Stimulated activated CD8-positive, alpha-beta memory T cell treated with anti-CD3 and anti-CD28 coated beads, Interleukin-4, amount 100 ng/mL, for 1 hour (primary cell): ENCODE results near the gene IGSF23.
"Not testable (repeated sequence)": the region's sequence is repeated elsewhere in the genome, so short reads cannot be mapped to it uniquely, and the experiment has no call there.

Experiments
- DNase-seq, 2 donors: peaks; one replicate each; pipeline ENCODE4 v3.0.0-alpha.2; 2020; ENCODE audit warnings: low read depth in 2 of 2, low spot score in 1 of 2

The IGSF23 gene

GRCh38 chr19:44663996-44664395 lies 50.6 kb downstream of the IGSF23 start:
- no peak for DNase-seq

GRCh38 chr19:44664976-44665375 lies 51.6 kb downstream of the IGSF23 start:
- no peak for DNase-seq

- no peak for DNase-seq
These were observed 53.6 kb downstream of the IGSF23 start for GRCh38 chr19:44666852-44667556.

- no peak for DNase-seq
These were observed 55.8 kb downstream of the IGSF23 start for GRCh38 chr19:44668985-44669764.

GRCh38 chr19:44670027-44670426 lies 56.7 kb downstream of the IGSF23 start:
- not testable (repeated sequence) for DNase-seq

GRCh38 chr19:44671400-44671799 lies 58.0 kb downstream of the IGSF23 start, which contains the start of gene CEACAM19:
CEACAM19 (plus strand) TSS chr19:44671482; CDS start chr19:44671932, 450 bp downstream.
- DNase-seq = no peak

- DNase-seq = no peak
These were observed 58.9 kb downstream of the IGSF23 start for GRCh38 chr19:44672226-44672625.

GRCh38 chr19:44673510-44673909 lies 60.1 kb downstream of the IGSF23 start:
- no peak for DNase-seq

- DNase-seq = no peak
These were observed 62.2 kb downstream of the IGSF23 start for GRCh38 chr19:44675521-44675920.

GRCh38 chr19:44677019-44677811 lies 63.9 kb downstream of the IGSF23 start:
- no peak for DNase-seq

GRCh38 chr19:44680536-44680935 lies 67.2 kb downstream of the IGSF23 start:
- no peak for DNase-seq

- no peak for DNase-seq
These were observed 68.8 kb downstream of the IGSF23 start for GRCh38 chr19:44681992-44682790.

GRCh38 chr19:44682807-44683206 lies 69.4 kb downstream of the IGSF23 start:
- DNase-seq = no peak

- DNase-seq = no peak
These were observed 70.3 kb downstream of the IGSF23 start for GRCh38 chr19:44683434-44684210.

GRCh38 chr19:44684396-44684795 lies 71.0 kb downstream of the IGSF23 start:
- not testable (repeated sequence) for DNase-seq

- DNase-seq = no peak
These were observed 71.8 kb downstream of the IGSF23 start for GRCh38 chr19:44684892-44685863.

GRCh38 chr19:44685877-44686276 lies 72.5 kb downstream of the IGSF23 start:
- DNase-seq = no peak
